ENCODE results near the gene LCMT1.
A peak's percentile ranks its signal among the peaks of the same experiment; 100 is the strongest.
"Not testable (repeated sequence)": the region's sequence is repeated elsewhere in the genome, so short reads cannot be mapped to it uniquely, and the experiment has no call there.

LCMT1 gene

GRCh38 chr16:25111403-25112166 lies at the start of gene LCMT1:
TSS of gene LCMT1 (plus strand) at chr16:25111742. CDS start at chr16:25111884, 142 bp downstream.
- peak; percentile 60 to 79 for DNase-seq (ENCODE audit: low read depth in 2 of 2, low spot score in 1 of 2)

- no peak for DNase-seq (ENCODE audit: low read depth in 2 of 2, low spot score in 1 of 2)
Observed at GRCh38 chr16:25063102-25063501, 48.4 kb upstream of the LCMT1 start.

- no peak for DNase-seq (ENCODE audit: low read depth in 2 of 2, low spot score in 1 of 2)
Observed at GRCh38 chr16:25063865-25064264, 47.7 kb upstream of the LCMT1 start.

GRCh38 chr16:25064281-25064680 lies 47.3 kb upstream of the LCMT1 start:
- not testable (repeated sequence) for DNase-seq (ENCODE audit: low read depth in 2 of 2, low spot score in 1 of 2)

GRCh38 chr16:25064937-25065336 lies 46.6 kb upstream of the LCMT1 start:
- DNase-seq (ENCODE audit: low read depth in 2 of 2, low spot score in 1 of 2) = no peak

- DNase-seq (ENCODE audit: low read depth in 2 of 2, low spot score in 1 of 2) = no peak
Observed at GRCh38 chr16:25065899-25066298, 45.6 kb upstream of the LCMT1 start.

GRCh38 chr16:25066426-25066746 lies 45.2 kb upstream of the LCMT1 start:
- DNase-seq (ENCODE audit: low read depth in 2 of 2, low spot score in 1 of 2) = no peak

- DNase-seq (ENCODE audit: low read depth in 2 of 2, low spot score in 1 of 2) = peak; percentile 60 to 73
Observed at GRCh38 chr16:25066747-25067631, 44.6 kb upstream of the LCMT1 start.

GRCh38 chr16:25073854-25074253 lies 37.7 kb upstream of the LCMT1 start:
- DNase-seq (ENCODE audit: low read depth in 2 of 2, low spot score in 1 of 2) = no peak

- DNase-seq (ENCODE audit: low read depth in 2 of 2, low spot score in 1 of 2) = no peak
Observed at GRCh38 chr16:25078386-25078978, 33.1 kb upstream of the LCMT1 start.

GRCh38 chr16:25079637-25080378 lies 31.7 kb upstream of the LCMT1 start:
- DNase-seq (ENCODE audit: low read depth in 2 of 2, low spot score in 1 of 2) = no peak

GRCh38 chr16:25080420-25081131 lies 31.0 kb upstream of the LCMT1 start:
- DNase-seq (ENCODE audit: low read depth in 2 of 2, low spot score in 1 of 2) = no peak

- no peak for DNase-seq (ENCODE audit: low read depth in 2 of 2, low spot score in 1 of 2)
Observed at GRCh38 chr16:25081702-25082101, 29.8 kb upstream of the LCMT1 start.

GRCh38 chr16:25083065-25083464 lies 28.5 kb upstream of the LCMT1 start:
- no peak for DNase-seq (ENCODE audit: low read depth in 2 of 2, low spot score in 1 of 2)

- DNase-seq (ENCODE audit: low read depth in 2 of 2, low spot score in 1 of 2) = no peak
Observed at GRCh38 chr16:25083701-25084100, 27.8 kb upstream of the LCMT1 start.

- no peak for DNase-seq (ENCODE audit: low read depth in 2 of 2, low spot score in 1 of 2)
Observed at GRCh38 chr16:25084797-25085196, 26.7 kb upstream of the LCMT1 start.

- no peak for DNase-seq (ENCODE audit: low read depth in 2 of 2, low spot score in 1 of 2)
Observed at GRCh38 chr16:25087761-25088160, 23.8 kb upstream of the LCMT1 start.

- no peak for DNase-seq (ENCODE audit: low read depth in 2 of 2, low spot score in 1 of 2)
Observed at GRCh38 chr16:25089351-25089750, 22.2 kb upstream of the LCMT1 start.

- no peak for DNase-seq (ENCODE audit: low read depth in 2 of 2, low spot score in 1 of 2)
Observed at GRCh38 chr16:25092441-25092840, 19.1 kb upstream of the LCMT1 start.

GRCh38 chr16:25093208-25094061 lies 18.1 kb upstream of the LCMT1 start:
- DNase-seq (ENCODE audit: low read depth in 2 of 2, low spot score in 1 of 2) = no peak
